HG03521 (cell line): ENCODE measurements around the gene XNDC1N.
A peak's percentile ranks its signal among the peaks of the same experiment; 100 is the strongest.
"Not testable (repeated sequence)": the region's sequence is repeated elsewhere in the genome, so short reads cannot be mapped to it uniquely, and the experiment has no call there.

Experiments
- ATAC-seq: cut with Tn5 transposase; IDR thresholded peaks from one replicate; pipeline ENCODE4 v1.9.1; 2021; ENCODE audit warnings: mild to moderate bottlenecking, moderate library complexity; ENCODE audit not compliant: unreplicated experiment

The XNDC1N gene

DNA sequence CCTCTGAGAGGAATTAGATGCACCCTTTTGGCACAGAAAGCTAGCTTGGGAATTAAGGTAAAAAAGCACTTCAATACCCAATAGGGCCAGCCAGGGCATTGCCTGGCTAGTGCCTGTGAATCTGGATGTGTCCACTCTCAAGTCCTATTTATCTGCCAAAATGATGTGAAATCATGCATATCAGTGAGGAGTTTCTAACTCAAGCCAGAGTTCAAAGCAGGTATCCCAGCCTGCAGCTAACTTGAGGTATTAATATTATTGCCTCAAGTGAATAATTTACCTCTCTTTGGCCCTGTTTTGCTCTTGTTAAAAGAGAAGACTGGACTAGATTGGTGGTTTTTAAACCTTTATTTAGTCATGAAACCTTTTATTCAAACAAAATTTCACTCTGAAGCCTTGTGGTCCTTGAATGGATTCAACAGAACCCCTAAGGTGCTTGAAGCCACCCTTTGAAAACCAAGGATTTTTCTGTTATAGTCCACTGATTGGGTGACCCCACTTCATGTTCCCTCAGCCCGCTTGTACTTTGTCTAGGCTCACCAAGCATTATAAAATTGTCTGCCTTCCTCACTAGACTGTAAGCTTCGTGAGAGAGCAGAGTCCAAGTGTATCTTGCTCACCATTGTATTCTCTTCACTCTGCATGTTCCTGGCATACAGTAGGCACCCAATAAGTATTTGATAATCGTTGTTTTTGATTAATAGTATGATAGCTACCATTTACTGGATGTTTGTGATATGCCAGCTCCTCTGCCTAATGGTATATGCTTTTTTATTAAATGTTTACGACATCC, 4.9 kb upstream of the XNDC1N start:
- no peak for ATAC-seq

GRCh38 chr11:71931245-71931602, 2.8 kb upstream of the XNDC1N start:
- no peak for ATAC-seq

DNA sequence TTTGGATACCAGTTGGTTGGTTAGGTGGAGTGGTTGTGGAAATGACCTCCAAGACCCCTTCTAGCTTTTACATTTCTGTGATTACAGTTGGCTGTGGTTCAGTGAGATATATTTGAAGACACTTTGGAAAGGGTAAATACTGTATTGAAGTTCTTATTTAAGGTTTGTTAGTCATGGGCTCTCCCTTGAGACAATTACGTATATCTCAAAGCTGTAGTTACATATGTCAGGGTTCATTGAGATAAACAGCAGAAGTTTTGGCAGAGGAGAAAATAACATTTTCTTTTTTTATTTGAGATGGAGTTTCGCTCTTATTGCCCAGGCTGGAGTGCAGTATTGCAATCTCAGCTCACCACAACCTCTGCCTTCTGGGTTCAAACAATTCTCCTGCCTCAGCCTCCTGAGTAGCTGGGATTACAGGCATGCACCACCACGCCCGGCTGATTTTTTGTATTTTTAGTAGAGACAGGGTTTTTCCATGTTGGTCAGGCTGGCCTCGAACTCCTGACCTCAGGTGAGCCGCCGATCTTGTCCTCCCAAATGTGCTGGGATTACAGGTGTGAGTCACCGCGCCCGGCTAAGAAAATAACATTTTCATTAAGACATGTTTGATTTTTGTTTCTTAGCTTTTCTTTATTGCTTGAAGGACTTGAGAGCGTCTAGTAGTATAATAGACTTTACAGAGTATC, 2.3 kb upstream of the XNDC1N start:
- no peak for ATAC-seq

GRCh38 chr11:71929491-71929890, 1.1 kb upstream of the XNDC1N start:
- ATAC-seq = no peak

DNA sequence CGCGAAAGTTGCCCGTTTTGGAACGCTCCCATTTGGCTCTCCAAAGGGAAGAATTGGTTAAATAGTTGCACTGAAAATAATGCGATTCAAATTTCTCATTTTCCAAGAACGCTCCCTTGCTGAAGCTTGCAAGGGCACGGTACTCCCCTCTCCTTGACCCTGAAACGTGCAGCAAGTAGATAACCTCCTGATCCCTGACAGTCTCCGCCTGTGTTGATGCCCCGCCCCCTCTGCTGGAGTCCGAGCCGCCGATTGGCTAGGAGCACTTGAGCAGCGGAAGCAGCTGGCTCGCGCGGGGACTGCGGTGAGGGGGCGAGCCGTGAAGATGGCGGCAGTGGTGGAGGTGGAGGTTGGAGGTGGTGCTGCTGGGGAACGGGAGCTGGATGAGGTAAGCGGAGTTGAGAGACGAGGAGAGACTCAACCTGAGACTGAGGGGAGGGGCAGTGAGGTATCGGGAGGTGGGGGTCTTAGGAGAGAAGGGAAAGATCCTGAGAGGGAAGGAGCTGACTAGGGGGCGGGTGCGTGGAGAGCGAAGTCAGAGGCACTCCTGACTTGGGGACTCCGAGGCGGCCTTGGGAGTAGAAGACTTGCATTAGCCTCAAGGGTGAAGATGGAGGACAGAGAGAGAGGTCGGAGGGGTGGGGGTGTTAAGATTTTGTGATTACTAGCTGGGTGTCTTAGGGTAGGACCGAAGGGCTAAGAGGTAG, 496 bp upstream of the XNDC1N start, which contains the start of gene RNF121:
Gene RNF121 (plus strand): TSS at position 310 of the 707 bp plus-strand sequence. CDS start 16 bp downstream, at position 326.
- peak; percentile 74 for ATAC-seq

DNA sequence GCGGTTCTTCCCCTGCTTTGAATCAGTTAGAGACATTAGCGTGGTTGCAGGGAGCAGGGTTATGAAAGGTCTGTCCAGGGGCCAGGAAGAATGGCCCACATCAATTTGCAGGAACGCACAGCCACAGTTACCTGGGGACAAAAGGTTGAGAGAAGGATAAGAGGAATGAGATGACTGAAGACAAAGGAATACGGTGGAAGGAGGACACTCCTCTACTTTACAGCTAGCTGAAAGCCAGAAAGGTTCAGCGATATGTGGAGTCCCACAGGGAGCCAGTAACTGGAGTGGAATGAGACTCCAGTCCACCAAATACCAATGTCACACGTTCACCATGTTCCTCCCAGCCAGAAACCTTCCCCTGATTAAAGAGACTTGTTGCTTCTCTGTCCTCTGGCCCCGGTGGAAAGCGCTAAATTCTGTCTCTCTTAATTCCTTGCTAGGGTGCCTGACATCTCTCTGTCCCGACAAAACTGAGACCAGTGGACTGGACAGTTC, 10.7 kb downstream of the XNDC1N start:
- ATAC-seq = no peak

DNA sequence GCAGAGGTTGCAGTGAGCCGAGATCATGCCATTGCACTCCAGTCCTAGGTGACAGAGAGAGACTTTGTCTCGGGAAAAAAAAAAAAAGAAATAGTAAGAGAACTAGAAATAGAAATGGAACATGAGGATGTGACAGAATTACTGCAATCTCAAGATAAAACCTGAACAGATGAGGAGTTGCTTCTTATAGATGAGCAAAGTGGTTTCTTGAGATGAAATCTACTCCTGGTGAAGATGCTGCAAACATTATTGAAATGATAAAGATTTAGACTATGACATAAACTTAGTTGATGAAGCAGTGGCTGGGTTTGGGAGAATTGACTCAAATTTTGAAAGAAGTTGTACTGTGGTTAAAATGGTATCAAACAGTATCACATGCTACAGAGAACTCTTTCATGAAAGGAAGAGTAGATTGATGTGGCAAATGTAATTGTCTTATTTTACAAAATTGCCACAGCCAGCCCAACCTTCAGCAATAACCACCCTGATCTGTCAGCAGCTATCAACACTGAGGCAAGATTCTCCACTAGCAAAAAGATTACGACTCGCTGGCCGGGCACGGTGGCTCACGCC, 13.7 kb downstream of the XNDC1N start:
- no peak for ATAC-seq

DNA sequence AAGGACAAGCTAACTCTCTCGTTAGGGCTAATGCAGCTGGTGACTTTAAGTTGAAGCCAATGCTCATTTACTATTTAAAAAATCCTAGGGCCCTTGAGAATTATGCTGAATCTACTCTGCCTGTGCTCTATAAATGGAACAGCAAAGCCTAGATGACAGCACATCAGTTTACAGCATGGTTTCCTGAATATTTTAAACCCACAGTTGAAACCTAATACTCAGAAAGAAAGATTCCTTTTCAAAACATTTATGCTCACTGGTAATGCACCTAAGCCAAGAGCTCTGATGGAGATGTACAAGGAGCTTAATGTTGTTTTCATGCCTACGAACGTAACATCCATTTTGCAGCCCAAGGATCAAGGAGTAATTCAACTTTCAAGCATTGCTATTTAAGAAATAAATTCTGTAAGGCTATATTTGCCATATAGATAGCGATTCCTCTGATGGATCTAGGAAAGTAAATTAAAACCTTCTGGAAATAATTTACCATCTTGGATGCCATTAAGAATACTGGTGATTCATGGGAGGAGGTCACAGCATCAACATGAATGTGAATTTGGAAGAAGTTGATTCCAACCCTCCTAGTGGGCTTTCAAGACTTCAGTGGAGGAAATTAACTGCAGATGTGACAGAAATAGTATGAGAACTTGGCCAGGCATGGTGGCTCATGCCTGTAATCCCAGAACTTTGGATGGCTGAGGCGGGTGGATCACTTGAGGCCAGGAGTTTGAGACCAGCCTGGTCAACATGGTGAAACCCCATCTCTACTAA, 14.5 kb downstream of the XNDC1N start:
- ATAC-seq = no peak

GRCh38 chr11:71911986-71912340, 16.4 kb downstream of the XNDC1N start:
- ATAC-seq = not testable (repeated sequence)

- not testable (repeated sequence) for ATAC-seq
Observed at GRCh38 chr11:71911321-71911985, 16.9 kb downstream of the XNDC1N start.

DNA sequence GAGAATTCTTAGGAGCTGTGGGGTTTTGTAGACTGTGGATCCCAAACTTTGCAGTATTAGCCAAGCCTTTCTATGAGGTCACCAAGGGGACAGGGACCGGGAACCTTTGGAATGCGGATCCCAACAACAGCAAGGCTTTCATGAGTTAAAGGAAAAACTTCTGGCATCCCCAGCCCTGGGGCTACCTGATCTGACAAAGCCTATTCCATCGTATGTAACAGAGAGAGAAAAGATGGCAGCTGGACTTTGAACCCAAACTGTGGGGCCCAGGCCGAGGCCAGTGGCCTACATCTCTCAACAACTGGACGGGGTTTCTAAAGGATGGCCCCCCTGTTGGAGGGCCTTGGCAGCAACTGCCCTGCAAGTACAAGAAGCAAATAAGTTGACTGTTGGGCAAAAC, 17.6 kb downstream of the XNDC1N start:
- not testable (repeated sequence) for ATAC-seq

GRCh38 chr11:71908218-71908617, 20.2 kb downstream of the XNDC1N start:
- no peak for ATAC-seq

GRCh38 chr11:71901137-71901536, 27.3 kb downstream of the XNDC1N start:
- ATAC-seq = not testable (repeated sequence)

DNA sequence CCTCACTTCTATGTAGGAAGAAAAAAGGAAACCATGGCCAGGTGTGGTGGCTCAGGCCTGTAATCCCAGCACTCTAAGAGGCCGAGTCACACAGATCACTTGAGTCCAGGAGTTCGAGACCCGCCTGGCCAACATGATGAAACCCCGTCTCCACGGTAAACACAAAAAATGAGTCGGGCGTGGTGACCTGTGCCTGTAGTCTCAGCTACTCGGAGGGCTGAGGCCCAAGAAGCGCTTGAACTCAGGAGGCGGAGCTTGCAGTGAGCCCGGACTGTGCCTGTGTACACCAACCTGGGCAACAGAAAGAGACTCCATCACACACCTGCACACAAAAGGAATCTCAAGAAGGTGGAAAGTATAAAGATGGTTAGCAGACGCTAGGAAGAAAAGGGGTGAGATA, 32.4 kb downstream of the XNDC1N start:
- ATAC-seq = no peak

GRCh38 chr11:71889181-71889872, 39.1 kb downstream of the XNDC1N start:
- ATAC-seq = not testable (repeated sequence)

DNA sequence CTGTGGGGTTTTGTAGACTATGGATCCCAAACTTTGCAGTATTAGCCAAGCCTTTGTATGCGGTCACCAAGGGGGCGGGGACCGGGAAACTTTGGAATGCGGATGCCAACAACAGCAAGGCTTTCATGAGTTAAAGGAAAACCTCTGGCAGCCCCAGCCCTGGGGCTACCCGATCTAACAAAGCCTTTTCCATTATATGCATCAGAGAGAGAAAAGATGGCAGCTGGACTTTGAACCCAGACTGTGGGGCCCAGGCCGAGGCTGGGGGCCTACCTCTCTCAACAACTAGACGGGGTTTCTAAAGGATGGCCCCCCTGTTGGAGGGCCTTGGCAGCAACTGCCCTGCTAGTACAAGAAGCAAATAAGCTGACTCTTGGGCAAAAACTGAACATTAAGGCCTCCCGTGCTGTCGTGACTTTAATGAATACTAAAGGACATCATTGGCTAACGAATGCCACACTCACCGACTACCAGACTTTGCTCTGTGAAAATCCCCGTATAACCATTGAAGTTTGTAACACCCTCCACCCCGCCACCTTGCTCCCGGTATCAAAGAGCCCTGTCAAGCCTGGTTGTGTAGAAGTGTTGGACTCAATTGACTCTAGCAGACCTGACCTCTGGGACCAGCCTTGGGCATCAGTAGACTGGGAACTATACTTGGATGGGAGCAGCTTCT, 39.9 kb downstream of the XNDC1N start:
- not testable (repeated sequence) for ATAC-seq

DNA sequence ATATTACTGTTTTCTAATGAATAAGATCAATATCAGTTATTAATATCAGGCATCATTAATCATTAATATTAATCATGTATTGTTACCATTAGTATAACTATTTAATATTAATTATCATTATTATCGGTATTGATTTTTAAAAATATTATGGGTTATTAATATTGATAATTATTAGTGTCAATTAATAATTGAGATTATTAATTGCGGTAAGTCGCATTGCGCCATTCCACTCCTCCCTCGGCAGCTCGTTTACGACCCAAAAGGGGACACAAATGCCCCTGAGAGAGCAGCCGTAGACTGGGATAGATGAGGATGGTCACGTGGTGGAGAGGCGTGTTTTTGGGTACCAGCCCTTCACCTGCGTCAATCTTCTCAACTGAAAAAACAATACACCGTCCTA, 42.6 kb downstream of the XNDC1N start:
- not testable (repeated sequence) for ATAC-seq
